KOPT-K1 (cell line): ENCODE data around the gene JADE2.

Experiments used
- H3K27ac ChIP-seq: fragments of 200-600 bp; sonication (generic); 2 replicates; pipeline ENCODE4 v1.5.1; 2016; ENCODE audit warnings: antibody characterized with exemption, mild to moderate bottlenecking, low read depth, low read length; ENCODE audit not compliant: poor library complexity, severe bottlenecking
- H3K36me3 ChIP-seq: fragments of 200-600 bp; sonication (generic); 2 replicates; pipeline ENCODE4 v1.5.1; 2017; ENCODE audit warnings: antibody characterized with exemption, mild to moderate bottlenecking, low read length, moderate library complexity; ENCODE audit not compliant: insufficient read depth
- H3K9me3 ChIP-seq: fragments of 200-600 bp; sonication (generic); 2 replicates; pipeline ENCODE4 v1.5.1; 2017; ENCODE audit warnings: antibody characterized with exemption, low read length, mild to moderate bottlenecking; ENCODE audit not compliant: insufficient read depth, poor library complexity, severe bottlenecking

Gene JADE2

DNA sequence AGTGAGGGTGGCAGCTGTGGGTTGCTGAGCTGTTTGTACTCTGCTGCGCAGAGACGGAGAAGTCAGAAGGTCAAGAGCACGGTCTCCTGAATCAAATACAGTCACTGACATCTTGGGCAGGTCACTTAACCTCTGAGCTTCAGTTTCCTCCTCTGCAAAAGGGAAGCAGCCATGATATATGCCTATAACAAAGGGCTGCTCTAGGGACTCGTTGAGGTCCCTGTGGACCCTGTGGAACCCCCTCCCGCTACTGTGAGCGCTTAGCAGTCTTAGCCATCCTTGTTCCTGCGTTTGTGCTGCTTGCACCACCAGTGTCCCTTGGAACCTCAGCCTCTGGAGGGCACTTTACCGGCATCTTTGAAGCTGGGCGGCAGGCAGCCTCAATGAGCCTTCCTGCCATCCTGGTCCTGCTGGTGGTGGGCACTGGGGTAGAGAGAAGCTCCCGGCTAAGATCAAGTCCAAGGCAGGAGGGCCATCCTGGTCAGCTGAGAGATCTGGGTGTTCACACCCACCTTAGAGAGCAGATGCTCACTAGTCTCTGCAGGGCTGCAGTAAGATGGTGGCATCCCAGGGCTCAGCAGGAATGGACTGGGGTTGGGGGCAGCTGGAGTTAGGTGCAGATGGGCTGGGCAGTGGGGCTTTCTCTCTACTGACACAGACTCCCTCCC is 8.7 kb downstream of the JADE2 start:
- H3K27ac ChIP-seq: no peak overlapping the region

GRCh38 chr5:134534726-134535110 is 9.2 kb downstream of the JADE2 start:
- Histone ChIP-seq H3K9me3 (no peaks in the 10 kb centered on the region), H3K36me3 (peaks cover 40% of the 10 kb centered on the region), H3K27ac (no peak overlapping the region)

More for the DNA sequence above, 8.7 kb downstream of the JADE2 start:
- Histone ChIP-seq H3K36me3 (peaks cover 39% of the 10 kb centered on the region), H3K9me3 (no peaks in the 10 kb centered on the region)

GRCh38 chr5:134536876-134537275 is 11.4 kb downstream of the JADE2 start:
- H3K9me3 ChIP-seq: no peaks in the 10 kb centered on the region
- peak overlapping the region; percentile 32 for H3K27ac ChIP-seq
- peaks cover 62% of the 10 kb centered on the region for H3K36me3 ChIP-seq

- Histone ChIP-seq H3K27ac (peak overlapping the region; percentile 32), H3K9me3 (no peaks in the 10 kb centered on the region), H3K36me3 (peaks cover 66% of the 10 kb centered on the region)
These were observed 11.8 kb downstream of the JADE2 start for GRCh38 chr5:134537297-134537696.

DNA sequence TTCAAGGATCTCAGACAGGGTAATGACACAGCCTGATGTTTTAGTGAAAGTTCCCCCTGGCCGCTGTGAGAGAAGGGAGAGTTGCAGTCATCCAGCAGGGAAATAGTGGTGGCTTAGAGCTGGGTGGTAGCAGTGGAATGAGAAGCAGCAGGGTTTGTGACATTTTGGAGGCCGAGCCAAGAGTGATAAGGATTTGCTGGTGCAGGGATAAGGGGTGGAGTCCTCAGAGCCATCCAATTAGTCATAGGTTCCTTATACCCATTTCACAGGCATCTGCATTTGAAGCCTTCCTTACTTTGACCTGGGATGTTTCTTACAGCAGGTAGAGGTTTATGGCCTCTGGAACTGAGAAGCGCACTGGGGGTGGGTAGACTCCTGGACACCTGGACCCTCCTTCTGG is 12.8 kb downstream of the JADE2 start:
- H3K36me3 ChIP-seq: peaks cover 63% of the 10 kb centered on the region
- no peaks in the 10 kb centered on the region for H3K9me3 ChIP-seq
- H3K27ac ChIP-seq: no peak overlapping the region

DNA sequence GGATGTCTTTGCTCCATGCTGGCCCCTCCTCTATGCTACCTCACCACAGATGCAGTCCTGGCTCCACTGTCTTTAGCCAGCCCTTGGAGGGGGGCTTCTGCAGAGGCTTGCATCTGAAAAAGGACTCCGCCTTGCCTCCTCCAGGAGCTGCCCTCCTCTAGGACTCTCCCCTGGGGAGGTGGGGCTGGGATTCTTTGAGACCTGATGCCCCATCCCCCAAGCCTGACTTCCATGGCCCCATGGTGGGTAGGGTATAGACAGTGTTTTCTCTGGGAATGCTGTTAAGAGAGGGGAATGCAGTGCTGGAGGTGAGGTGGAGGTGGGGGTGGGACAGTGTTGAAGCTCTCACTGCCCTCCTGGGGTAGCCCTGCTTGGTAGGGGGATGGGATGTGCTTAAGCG is 14.3 kb downstream of the JADE2 start:
- Histone ChIP-seq H3K9me3 (no peaks in the 10 kb centered on the region), H3K27ac (no peak overlapping the region), H3K36me3 (peaks cover 63% of the 10 kb centered on the region)

DNA sequence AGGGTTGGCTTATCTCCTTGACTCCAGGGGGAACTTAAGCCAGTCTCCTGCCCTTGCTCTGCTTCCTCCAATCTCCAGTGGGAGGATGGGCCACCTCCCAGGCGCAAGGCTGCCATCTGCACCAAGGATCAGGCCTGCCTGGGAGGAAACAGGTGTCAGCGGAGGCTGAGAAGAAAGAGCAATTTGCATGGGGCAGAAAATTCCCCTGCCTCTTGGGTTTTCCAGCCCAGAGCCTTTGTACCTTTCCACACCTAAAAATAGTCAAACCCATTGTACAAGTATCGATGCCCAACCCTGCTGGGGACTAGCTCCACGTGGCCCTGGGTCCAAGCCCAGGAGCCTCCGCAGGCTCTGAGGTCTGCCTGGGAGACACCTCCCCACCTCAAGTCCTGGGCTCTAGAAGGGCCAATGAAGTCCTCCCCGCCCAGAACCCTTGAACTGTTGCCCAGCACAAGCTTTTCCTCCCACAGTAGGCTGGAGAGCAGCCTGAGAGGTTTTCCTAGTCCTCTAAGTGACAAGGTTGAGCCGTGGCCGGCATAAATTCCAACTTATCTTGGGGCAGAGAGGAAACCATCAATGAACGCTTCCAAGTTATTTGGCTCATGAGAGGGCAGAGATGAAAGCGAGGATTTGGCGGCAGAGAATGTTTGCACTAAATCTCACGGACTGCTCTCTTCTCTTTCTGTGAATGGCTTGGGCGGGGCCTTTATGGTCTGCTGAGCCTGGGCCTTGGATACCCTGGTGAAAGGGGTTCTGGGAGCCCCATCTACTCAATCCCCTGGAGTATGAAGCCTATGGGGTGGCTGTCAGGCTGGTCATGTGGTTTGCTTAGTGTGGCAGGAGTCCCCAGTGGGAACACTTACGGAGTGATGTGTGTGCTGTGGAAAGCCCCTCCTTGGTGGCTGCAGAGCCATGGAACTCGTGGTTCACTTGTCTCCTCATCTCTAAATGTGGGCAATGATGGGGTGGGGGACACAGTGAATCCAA is 15.6 kb downstream of the JADE2 start:
- Histone ChIP-seq H3K9me3 (no peaks in the 10 kb centered on the region), H3K36me3 (peaks cover 65% of the 10 kb centered on the region), H3K27ac (no peak overlapping the region)

DNA sequence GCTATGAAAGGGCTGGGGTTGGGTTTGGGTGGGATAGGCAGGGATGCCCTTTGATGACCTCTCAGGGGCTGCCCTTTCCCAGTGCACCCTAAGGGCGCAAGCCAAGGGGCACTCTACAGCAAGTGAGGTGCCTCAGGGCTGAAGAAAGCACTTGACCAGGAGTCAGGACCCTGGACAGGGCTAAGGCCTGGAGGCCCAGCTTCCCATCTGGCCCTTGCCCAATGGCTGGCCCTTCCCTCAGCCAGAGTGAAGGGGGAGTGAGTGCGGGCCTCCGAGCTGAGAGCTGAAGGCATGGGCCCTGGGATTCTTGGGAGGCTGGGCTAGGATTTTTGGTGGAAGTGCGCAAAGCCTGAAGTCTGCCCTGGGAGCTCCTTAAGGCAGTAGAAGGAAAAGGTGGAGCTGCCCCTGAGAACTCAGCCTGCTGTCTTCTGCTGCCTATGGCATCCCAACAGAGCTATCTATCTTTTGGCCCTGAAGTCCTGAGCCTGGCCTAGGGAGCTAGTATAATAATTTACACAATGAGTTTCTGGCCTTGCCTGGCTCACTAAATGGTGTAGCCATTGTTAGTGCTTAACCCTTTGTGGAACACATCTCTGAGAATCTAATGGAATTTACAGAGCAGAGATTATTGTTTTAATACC is 16.4 kb downstream of the JADE2 start:
- Histone ChIP-seq H3K9me3 (no peaks in the 10 kb centered on the region), H3K27ac (no peak overlapping the region), H3K36me3 (peaks cover 65% of the 10 kb centered on the region)

- H3K36me3 ChIP-seq: peaks cover 67% of the 10 kb centered on the region
- no peaks in the 10 kb centered on the region for H3K9me3 ChIP-seq
- peak overlapping the region; percentile 82 for H3K27ac ChIP-seq
These were observed 18.5 kb downstream of the JADE2 start for GRCh38 chr5:134543820-134544614.

DNA sequence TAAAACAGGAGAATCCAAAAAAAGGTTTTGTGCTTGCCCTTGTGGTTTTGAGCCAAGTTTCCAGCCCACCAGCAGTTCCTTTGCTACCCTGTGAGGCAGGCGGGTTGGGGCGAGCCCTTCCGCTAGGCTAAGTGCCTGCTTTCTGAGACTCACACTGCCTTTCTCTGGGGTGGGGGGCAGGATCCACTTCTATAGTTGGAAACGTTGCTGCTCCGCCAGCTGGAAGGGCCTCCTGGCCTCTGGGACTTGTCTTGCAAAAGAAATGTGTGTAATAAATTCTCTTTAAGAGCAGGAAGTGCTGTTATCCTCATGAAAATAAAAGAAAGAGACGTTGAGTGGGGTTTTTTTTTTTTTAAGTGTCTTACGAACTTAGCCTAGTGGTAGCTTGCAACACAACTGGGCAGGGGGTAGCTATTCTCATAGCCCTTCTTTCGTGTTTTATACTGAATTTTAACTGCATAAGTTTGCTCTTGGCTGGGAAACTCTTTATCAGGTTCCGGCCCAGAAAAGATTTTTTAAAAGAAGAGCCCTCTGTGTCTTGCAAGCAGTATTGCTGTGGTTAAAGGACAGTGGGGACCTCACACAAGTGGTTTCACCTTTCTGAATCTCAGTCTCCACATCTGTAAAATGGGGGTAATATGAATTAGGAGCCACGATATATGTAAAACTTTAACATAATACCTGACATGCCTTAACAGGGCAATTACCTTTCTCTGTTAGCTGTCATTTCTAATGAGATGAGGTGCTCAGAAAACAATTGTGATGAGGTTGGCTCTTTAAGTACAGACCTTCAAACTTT is 19.8 kb downstream of the JADE2 start:
- Histone ChIP-seq H3K9me3 (no peaks in the 10 kb centered on the region), H3K36me3 (peaks cover 67% of the 10 kb centered on the region), H3K27ac (peak overlapping the region; percentile 82)

DNA sequence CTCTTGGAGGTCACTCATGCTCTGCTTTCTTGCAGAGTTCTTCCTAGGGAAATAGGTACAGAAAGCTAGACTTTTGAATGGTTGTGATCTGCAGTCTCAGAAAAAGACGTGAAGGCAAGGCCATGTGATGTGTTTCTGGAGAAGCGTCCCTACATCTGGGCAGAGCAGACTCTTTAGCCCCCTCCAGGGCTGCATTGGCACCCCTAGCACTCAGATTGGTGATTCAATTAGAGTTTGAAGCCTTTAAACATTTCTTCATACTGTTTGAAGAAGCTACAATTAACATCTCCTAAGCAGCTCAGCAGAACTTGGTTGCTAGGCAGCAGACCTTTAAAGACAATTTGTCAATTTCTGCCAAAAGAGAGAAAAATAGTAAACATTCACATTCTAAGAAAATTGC is 21.6 kb downstream of the JADE2 start:
- H3K27ac ChIP-seq: no peak overlapping the region
- peaks cover 65% of the 10 kb centered on the region for H3K36me3 ChIP-seq
- no peaks in the 10 kb centered on the region for H3K9me3 ChIP-seq

GRCh38 chr5:134547579-134547978 is 22.1 kb downstream of the JADE2 start:
- Histone ChIP-seq H3K27ac (no peak overlapping the region), H3K36me3 (peaks cover 66% of the 10 kb centered on the region), H3K9me3 (no peaks in the 10 kb centered on the region)

GRCh38 chr5:134547999-134548658 is 22.7 kb downstream of the JADE2 start:
- Histone ChIP-seq H3K9me3 (no peaks in the 10 kb centered on the region), H3K27ac (no peak overlapping the region), H3K36me3 (peaks cover 71% of the 10 kb centered on the region)
